GM19023 (cell line): Measurements from ENCODE around the gene SP140.
"Not testable (repeated sequence)": the region's sequence is repeated elsewhere in the genome, so short reads cannot be mapped to it uniquely, and the experiment has no call there.

Experiments used
- ATAC-seq: cut with Tn5 transposase; IDR thresholded peaks from one replicate; pipeline ENCODE4 v1.9.1; 2021; ENCODE audit warnings: mild to moderate bottlenecking, moderate library complexity; ENCODE audit not compliant: unreplicated experiment

SP140 gene

GRCh38 chr2:230225486-230225885 is at the start of gene SP140:
TSS of gene SP140 (plus strand) at chr2:230225736. CDS start at chr2:230225845, 109 bp downstream.
- ATAC-seq = peak; percentile 79

GRCh38 chr2:230176996-230177395 is 48.5 kb upstream of the SP140 start:
- ATAC-seq = no peak

GRCh38 chr2:230178546-230179485 is 46.7 kb upstream of the SP140 start:
- no peak for ATAC-seq

DNA sequence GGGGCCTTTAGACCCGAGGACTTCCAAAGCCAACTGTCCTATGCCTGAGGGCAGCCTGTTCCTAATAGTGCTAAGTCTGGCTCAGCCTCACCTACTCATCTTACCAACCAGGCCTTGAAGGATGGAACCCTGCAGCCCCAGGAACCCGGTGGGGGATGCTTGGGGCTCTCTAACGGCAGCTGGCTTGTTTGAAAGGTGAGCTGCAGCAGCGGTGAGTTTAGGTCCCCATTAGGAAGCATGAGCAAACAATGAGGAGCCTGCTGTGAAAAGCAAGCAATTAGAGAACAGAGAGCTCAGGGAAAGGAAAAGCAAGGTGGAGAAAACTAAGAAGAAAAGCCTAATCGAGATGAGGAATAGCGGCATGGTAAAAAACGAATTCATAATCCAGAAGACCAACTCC is 45.6 kb upstream of the SP140 start:
- ATAC-seq = no peak

DNA sequence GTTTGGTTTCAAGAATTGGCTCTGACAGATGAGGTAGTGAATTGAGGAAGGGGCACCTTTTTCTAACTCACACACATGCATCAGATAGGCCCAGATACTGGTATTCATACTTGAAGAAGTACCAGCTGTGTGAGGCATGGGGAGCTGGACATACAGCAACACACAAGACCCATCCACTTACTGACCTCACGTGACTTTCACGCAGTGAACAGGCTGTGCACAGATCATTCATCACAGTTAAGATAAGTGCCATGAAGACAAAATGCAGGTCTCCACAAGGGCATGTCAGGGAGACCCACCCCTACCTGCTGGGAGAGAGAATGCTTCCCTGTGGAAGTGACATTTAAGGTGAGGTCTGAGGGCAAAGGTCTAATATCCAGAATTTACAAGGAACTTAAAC is 44.3 kb upstream of the SP140 start:
- no peak for ATAC-seq

DNA sequence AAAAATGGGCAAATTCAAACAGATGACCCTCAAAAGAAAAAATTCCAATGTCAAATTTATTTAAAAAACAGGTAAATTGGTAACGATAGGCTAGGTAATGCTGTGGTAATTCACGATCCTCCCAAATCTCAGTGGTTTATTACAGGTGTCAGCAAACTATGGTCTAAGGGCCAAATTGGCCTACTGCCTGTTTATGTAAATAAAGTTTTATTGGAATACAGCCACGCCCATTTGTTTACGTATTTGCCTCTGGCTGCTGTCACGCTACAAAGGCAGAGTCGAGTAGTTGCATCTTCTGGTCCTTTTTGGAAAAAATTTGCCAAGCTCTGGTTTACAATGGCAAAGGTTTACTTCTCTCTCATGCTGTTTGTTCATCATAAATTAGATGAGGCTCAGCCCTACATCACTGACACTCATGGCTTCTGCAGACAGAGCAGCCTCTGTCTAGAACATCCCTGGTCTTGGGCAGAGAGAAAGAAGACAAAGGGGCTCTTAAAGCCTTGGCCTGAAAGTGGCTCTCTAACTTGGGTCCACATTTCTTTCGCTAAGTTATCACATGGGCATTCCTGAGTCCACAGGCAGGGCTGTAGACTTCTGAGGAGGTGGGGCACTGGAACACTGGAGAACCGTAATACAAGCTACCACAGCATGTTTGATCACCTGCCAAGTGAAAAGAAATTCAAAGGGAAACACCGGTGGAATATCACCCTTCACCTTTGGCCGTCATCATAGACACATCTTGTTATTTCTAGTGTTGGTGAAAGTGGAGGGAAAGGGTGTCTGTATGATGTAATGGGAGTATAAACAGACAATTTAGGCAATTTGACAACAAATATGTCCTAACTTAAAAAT is 40.6 kb upstream of the SP140 start:
- no peak for ATAC-seq

- peak; percentile 56 for ATAC-seq
Measured at GRCh38 chr2:230202430-230203109, 23.0 kb upstream of the SP140 start.

GRCh38 chr2:230203110-230203676 is 22.3 kb upstream of the SP140 start:
- peak; percentile 55 for ATAC-seq

DNA sequence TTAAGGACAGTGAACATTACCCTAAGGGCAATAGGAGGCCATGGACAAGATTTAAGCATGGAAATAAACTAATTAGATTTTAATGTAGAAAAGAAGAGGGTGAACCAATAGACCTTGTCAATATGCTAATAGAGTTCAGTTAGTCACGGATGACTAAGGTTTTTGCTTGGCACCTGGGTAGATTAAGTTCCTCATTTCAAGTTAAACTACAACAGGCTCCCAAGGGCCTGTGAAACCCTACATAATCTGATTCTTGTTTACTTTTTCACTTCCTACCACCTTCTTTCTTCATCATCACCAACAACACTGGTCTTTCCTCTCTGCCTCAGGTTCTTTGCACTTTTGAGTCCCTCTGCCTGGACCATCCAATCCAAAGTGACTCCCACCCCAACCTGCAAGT is 20.5 kb upstream of the SP140 start:
- no peak for ATAC-seq

- ATAC-seq = no peak
Measured at GRCh38 chr2:230205721-230206120, 19.8 kb upstream of the SP140 start.

DNA sequence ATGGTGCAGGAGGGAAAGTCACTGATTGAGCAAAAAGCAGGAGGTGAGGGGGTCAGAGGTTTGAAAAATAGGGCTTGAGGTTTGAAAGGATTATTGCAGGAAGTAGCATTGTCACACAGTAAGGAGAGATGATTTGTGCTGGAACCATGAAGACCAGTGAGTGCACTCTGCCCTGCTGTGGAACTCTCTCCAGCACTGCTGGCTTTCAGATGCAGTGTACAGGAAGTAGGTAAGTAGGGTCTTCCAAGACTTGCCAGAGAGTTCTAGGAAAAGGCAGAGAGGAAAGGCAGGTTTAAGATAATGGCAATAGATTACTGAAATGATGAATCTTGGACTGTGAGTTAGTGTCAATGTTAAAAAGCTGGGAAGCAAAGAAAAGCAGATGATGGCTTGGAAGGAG is 17.0 kb upstream of the SP140 start:
- ATAC-seq = no peak

DNA sequence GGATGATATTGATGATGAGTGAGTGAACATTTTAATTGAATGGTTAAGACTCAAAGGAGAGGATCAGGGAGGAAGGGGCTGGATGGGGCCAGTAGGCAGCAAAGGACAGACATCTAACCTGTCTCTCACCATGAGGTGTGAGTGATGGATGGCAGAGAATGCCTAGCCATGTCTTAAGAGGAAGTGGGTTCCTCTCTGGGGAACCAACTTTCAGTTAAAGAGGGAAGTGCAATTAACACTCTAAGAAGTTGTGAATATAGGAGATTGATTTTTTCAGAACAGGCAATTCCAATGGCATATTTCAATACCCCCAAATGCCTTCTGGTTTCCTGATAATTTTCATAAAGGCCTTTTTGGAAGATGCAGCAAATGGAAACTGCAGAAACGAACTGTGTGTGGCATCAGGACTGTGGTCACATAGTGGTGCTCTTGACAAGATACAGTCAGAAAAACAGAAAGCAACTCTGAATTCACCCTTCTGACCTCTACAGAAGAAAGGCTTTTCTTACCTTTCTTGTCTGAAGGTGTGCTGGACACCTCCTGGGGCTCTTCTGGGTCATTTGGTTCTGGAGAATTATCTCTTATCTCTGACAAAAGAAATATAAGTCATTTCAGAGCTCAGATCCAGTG is 16.0 kb upstream of the SP140 start:
- no peak for ATAC-seq

- ATAC-seq = no peak
Measured at GRCh38 chr2:230216489-230216888, 9.0 kb upstream of the SP140 start.

GRCh38 chr2:230217424-230217823 is 8.1 kb upstream of the SP140 start:
- ATAC-seq = no peak

DNA sequence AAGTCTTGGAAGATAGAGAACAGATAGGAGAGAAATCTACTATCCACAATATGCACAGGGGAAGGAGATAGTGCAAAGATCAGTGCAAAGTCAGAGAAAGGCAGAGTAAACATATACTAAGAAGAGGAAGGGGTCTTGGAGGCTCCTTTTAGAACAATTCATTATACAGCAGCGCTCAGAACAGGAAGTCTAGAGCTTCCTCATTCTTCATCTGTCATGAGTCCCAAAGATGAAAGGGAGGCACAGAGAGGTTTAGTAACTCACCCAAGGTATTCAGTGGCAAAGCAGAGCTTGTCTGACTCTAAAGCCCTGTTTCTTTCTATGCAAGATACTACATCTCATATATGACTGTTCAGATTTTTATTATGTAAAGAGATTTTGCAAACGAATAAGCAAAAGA is 7.1 kb upstream of the SP140 start:
- no peak for ATAC-seq

DNA sequence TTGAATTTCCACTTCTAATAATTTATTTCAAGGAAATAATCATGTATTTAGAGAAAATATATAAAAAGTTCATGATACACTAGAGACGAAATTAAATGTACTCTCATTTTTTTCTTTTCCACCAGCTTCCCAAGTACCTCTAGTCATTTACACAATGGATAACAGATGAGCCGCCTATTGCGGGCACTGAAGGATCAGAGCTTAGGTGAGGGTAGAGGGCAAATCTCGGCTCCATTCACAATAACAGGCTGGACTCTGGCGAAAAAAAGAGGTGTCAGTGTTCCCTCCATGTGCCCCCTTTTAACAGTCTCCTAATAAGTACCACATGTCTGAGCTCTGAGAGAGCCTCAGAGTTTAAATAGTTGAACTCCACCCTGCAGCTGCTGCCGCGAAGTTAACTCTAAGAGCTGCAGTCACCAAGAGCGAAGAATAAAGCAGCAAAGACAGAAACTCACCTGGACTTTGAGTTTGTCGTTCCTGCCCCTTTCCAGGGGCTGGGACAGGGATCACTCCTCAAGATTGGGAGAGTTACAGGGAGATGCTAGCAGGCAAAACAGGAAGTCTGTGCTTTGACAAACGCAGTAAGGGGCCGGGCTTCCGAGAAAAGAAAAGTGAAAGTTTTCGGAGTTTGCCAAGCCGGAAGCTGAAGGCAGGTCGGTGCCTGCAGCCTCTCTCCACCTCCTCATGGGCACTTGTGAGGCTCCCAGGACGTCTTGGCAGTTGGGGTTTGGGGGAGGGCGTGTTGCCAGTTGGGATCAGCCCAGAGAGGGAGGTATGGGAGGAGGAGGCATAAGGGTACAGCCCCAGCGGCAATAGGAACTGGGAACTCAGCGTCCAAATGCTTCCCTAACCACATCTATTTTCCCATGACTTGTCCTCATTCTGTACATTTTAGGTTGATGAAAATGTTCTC is 5.9 kb upstream of the SP140 start, which contains the start of gene SP110:
Gene SP110, minus strand, starts transcription at position 566 of the 913 bp plus-strand sequence. CDS start 3,057 bp downstream, outside the sequence.
- peak; percentile 80 for ATAC-seq

DNA sequence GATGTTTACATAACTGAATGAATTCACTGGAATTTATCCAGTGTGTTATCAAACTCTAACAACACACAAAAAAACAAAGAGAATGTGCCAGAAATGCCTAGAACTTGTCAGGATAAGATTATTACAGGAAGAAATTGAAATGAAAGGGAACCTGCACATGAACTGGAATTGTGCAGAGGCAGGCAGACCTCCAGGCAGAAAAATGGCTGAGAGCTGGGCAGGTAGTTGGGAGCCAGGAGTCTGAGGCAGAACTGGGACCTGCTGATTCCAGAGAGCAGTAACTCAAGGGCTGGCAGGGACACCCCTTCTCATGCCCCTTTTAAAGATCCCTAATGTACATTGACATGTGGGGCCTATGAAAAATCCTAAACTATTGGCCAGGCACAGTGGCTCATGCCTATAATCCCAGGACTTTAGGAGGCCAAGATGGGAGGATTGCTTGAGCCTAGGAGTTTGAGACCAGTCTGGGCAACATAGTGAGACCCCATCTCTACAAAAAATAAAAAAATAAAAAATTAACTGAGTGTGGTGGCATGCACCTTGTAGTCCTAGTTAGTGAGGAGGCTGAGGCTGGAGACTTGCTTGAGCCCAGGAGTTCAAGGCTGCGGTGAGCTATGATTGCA is 5.1 kb upstream of the SP140 start:
- ATAC-seq = no peak

GRCh38 chr2:230221493-230221892 is 4.0 kb upstream of the SP140 start:
- ATAC-seq = no peak

DNA sequence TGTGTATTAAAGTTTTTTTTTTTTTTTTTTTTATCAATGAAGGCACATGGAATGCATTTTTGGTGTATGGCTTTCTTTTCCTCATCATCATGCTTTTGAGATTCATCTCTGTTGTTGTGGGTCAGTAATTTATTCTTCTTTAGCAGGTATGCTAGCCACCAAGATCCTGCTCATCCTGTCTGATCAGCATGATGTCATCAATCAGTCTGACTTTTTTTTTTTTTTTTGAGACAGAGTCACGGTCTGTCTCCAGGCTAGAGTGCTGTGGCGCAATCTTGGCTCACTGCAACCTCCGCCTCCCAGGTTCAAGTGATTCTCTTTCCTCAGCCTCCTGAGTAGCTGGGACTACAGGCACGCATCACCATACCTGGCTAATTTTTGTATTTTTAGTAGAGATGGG is 2.7 kb upstream of the SP140 start:
- ATAC-seq = not testable (repeated sequence)
